Uterus (tissue), 4 donors: ENCODE data around the gene TBC1D25. TPM values are rescaled to one million over a fixed set of nuclear protein-coding genes. Genes with fewer than 3 reads are reported as not detected.
"Not testable (repeated sequence)": the region's sequence is repeated elsewhere in the genome, so short reads cannot be mapped to it uniquely, and the experiment has no call there.

ENCODE experiments used
- DNase-seq, 2 donors: peaks; one replicate each; pipeline ENCODE4 v3.0.0-alpha.2; 2019 to 2020
- H3K27ac ChIP-seq, 2 donors: fragments of 200-600 bp; sonication (generic); 1 replicate in 1 of 2; 2 replicates in 1 of 2; pipeline ENCODE4 v1.5.1; 2016 to 2018
- H3K27me3 ChIP-seq, 2 donors: fragments of 200-600 bp; sonication (generic); one replicate each; pipeline ENCODE4 v1.5.1; 2018 to 2019; ENCODE audit warnings: control low read depth in 1 of 2
- H3K36me3 ChIP-seq, 2 donors: fragments of 200-600 bp; sonication (generic); one replicate each; pipeline ENCODE4 v1.5.1; 2019; ENCODE audit warnings: control low read depth in 1 of 2
- H3K4me1 ChIP-seq, 2 donors: fragments of 200-600 bp; sonication (generic); one replicate each; pipeline ENCODE4 v1.5.1; 2018 to 2019; ENCODE audit warnings: control low read depth in 1 of 2
- H3K4me3 ChIP-seq, 2 donors: fragments of 200-600 bp; sonication (generic); 1 replicate in 1 of 2; 2 replicates in 1 of 2; pipeline ENCODE4 v1.5.1; 2018 to 2019; ENCODE audit warnings: mild to moderate bottlenecking in 1 of 2
- H3K9me3 ChIP-seq, 2 donors: fragments of 200-600 bp; sonication (generic); one replicate each; pipeline ENCODE4 v1.5.1; 2019; ENCODE audit warnings: control low read depth in 1 of 2
- CTCF ChIP-seq, 4 experiments: fragments of 200-600 bp in 2 of 4; fragments of 450-650 bp in 2 of 4; sonication (generic) in 2 of 4; IDR thresholded peaks; one replicate each; pipeline ENCODE4 v1.5.1; 2016 to 2019; ENCODE audit warnings: antibody characterized with exemption in 4 of 4, mild to moderate bottlenecking in 2 of 4, moderate library complexity in 1 of 4
- POLR2A ChIP-seq, 2 donors: fragments of 450-650 bp; IDR thresholded peaks; one replicate each; pipeline ENCODE4 v1.6.1; 2016; ENCODE audit warnings: antibody characterized with exemption in 2 of 2, mild to moderate bottlenecking in 1 of 2, moderate library complexity in 1 of 2
- intact Hi-C: fragments of 100-400 bp; cut with DNase I; formaldehyde crosslinking; loops from one replicate; pipeline ENCODE4 v1.15.1; 2023; ENCODE audit warnings: low total_unique reads
- total RNA-seq, 4 donors: library from RNA; depleted of rRNA in 3 of 4; stranded (reverse); fragments of >200 nt in 3 of 4; gene quantifications; one replicate each; pipeline versions ENCODE4 v1.1.0 to v1.2.4, GENCODE V29; 2014 to 2023
- donor health status: DM: yes; HTN: yes; CAD: no.

TBC1D25 gene
- total RNA-seq, 4 donors from 2014 or later: 4.1 to 14.3 (median 5.3) TPM

- peak overlapping the region; percentile 84 to 91 for H3K27ac ChIP-seq
- intact Hi-C loops: no loop called here
- H3K36me3 ChIP-seq: no peaks in the 10 kb centered on the region
- peak overlapping the region; percentile 47 to 57 for H3K4me3 ChIP-seq
- no peaks in the 10 kb centered on the region for H3K4me1 ChIP-seq
- DNase-seq: peak; percentile 48 to 54
- TF ChIP-seq CTCF (IDR thresholded peaks at IDR 0.05) (no peak), POLR2A (IDR thresholded peaks at IDR 0.05) (no peak)
- H3K9me3 ChIP-seq: no peaks in the 10 kb centered on the region
- H3K27me3 ChIP-seq: no peaks in the 10 kb centered on the region
Measured at GRCh38 chrX:48540028-48540375, 488 bp downstream of the TBC1D25 start.

- Histone ChIP-seq H3K36me3 (no peaks in the 10 kb centered on the region), H3K4me1 (no peaks in the 10 kb centered on the region), H3K27me3 (no peaks in the 10 kb centered on the region), H3K4me3 (peak overlapping the region; percentile 47 to 57), H3K27ac (peak overlapping the region; percentile 84 to 91), H3K9me3 (no peaks in the 10 kb centered on the region)
- intact Hi-C loops: no loop called here
- no peak for DNase-seq
- TF ChIP-seq CTCF (IDR thresholded peaks at IDR 0.05) (no peak), POLR2A (IDR thresholded peaks at IDR 0.05) (no peak)
Measured at GRCh38 chrX:48540480-48540879, 966 bp downstream of the TBC1D25 start.

GRCh38 chrX:48541140-48541814 is 1.8 kb downstream of the TBC1D25 start:
- H3K4me1 ChIP-seq: no peaks in the 10 kb centered on the region
- no peaks in the 10 kb centered on the region for H3K36me3 ChIP-seq
- DNase-seq: no peak
- TF ChIP-seq CTCF (IDR thresholded peaks at IDR 0.05) (no peak), POLR2A (IDR thresholded peaks at IDR 0.05) (no peak)
- no peaks in the 10 kb centered on the region for H3K9me3 ChIP-seq
- no peak overlapping the region for H3K4me3 ChIP-seq
- H3K27ac ChIP-seq: no peak overlapping the region
- intact Hi-C loops: no loop called here
- H3K27me3 ChIP-seq: no peaks in the 10 kb centered on the region

- Histone ChIP-seq H3K36me3 (no peaks in the 10 kb centered on the region), H3K4me3 (no peak overlapping the region), H3K9me3 (no peaks in the 10 kb centered on the region), H3K27ac (no peak overlapping the region), H3K4me1 (no peaks in the 10 kb centered on the region), H3K27me3 (no peaks in the 10 kb centered on the region)
- TF ChIP-seq CTCF (IDR thresholded peaks at IDR 0.05) (no peak), POLR2A (IDR thresholded peaks at IDR 0.05) (no peak)
- intact Hi-C loops: no loop called here
- DNase-seq: no peak
Measured at GRCh38 chrX:48548871-48549270, 9.4 kb downstream of the TBC1D25 start.

- H3K4me3 ChIP-seq, H3K36me3 ChIP-seq, H3K4me1 ChIP-seq, H3K27ac ChIP-seq, H3K27me3 ChIP-seq, DNase-seq, H3K9me3 ChIP-seq, intact Hi-C loops: not testable (repeated sequence)
Measured at GRCh38 chrX:48555731-48556325, 16.3 kb downstream of the TBC1D25 start.
